ENCODE data around the gene PAX5.

Gene PAX5

DNA sequence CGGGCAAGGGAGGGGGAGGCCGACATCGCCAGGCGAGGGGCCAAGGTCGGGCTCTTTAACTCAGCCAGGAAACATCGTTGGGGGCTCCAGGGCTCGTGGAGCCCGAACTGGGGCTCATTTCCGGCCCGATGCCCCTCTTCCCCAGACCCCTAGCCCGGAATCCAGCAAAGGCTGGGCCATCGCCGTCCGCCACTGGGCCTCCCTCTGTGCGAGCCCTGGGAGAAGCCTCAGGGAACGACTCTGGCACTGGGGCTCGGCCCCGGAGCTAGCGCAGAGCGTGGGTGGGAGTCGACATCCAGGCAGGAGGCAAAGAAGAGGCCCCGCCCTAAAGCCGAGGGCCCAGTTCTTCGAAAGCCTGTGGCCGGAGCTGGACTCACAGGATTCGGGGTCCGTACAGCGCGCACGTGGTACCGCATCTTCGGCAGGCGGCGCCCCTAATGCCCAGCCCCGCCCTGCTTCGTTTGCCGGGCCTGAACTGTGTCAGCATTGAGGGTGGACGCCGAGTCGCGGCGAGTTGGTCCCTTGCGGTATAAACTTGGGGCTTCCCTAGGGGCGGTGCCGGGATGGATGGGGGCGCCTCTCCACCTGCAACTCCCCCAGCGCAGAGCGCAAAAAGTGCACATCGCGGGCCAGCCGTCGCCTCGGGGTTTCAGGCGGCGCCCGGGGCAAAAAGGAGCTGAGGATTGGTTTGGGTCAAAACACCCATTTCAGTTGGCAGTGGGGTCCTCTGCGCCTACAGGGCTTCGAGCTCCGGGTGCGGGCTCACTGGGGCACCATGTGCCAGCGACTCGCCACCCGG is 3.6 kb upstream of the PAX5 start:
- DNase-seq (ENCODE audit: low read depth in 2 of 2) = peak in 1 of 2 donors; percentile 15

DNA sequence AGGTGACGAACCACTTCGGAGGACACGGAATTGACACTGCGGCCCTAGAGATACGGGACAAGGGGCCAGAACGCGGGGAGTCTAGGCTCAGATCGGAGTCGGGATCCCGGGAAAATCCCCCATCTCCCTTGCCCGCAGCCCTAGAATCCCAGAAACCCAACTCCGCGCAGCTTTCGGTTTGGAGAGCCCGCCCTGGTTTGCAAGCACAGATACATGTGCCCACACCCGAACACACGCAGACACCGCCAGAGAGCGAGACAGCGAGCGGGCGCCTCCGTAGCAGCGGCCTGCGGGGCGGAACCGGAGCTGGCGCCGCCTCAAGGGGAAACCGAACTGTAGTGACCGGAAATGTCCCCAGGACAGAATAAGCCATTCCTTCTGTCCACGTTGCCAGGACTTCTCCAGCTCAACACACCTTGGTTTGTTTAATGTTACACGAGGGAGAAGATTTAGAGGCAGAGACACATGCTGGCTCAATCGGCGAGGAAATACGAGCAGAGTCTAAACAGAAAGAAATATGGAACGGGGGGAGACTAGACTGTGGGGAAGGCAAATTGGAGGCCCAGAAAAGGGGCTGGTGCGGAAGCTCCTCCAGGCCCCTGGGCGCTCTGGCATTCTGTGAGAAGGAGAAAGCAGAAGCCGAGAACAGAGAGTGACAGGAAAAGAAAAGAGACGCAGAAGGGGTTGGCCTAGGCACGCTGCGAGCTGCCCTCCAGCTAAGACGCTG is 2.9 kb upstream of the PAX5 start:
- peak in 1 of 2 donors; percentile 24 for DNase-seq (ENCODE audit: low read depth in 2 of 2)

DNA sequence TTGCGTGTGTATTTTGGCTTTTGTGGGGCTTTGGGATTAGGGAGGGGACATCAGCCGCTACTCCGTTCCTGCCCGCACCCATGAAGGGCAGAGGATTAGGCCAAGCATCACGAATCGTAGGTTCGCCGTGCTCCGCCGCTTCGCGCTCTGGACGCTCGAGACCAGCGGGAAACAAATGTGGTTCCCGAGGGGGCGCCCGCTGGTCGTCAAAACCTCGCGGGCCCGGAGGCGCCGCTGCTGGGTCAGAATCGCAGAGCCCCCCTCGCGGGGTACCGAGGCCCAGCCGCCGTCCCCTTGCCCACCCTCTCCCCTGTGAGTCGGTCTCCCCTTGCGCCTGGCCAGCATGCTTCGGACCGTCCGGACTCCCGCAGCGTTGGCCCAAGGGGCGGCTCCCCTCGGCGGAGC is 2.3 kb upstream of the PAX5 start:
- DNase-seq (ENCODE audit: low read depth in 2 of 2) = peak in 1 of 2 donors; percentile 12

DNA sequence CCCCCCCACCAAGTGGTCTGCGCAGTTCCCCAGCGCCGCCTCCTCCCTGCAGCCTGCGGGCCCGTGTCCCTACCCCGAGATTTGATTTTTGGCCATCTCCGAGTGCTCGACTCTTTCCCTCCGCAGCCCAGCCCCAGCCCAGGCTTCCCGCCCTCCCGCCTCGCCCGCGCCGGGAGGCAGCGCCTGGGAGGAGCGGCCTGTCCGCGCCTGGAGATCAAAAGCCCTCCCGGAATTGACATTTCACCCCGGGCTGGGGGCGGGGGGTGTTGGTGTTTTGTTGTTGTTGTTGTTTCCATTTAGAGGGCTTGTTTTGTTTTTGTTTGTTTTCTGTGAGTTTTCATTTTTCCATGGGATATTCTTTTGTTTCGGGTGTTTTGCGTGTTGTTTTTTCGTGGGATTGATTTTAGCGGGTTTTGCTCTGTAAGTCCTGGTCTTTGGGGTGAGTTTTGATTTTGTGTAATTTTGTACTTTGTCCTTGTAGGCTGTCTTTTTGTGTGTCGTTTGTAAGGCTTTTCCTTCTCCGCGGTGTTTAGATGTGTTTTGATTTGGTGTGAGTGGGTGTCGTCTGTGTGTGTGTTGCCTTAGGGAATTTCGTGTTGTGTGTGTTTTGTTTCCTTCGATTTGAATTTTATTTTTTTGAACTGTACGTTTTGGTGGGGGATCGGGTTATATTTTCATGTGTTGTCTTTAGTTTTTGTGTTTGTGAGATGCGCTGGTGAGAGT is 1.7 kb upstream of the PAX5 start:
- no peak for DNase-seq (ENCODE audit: low read depth in 2 of 2)

DNA sequence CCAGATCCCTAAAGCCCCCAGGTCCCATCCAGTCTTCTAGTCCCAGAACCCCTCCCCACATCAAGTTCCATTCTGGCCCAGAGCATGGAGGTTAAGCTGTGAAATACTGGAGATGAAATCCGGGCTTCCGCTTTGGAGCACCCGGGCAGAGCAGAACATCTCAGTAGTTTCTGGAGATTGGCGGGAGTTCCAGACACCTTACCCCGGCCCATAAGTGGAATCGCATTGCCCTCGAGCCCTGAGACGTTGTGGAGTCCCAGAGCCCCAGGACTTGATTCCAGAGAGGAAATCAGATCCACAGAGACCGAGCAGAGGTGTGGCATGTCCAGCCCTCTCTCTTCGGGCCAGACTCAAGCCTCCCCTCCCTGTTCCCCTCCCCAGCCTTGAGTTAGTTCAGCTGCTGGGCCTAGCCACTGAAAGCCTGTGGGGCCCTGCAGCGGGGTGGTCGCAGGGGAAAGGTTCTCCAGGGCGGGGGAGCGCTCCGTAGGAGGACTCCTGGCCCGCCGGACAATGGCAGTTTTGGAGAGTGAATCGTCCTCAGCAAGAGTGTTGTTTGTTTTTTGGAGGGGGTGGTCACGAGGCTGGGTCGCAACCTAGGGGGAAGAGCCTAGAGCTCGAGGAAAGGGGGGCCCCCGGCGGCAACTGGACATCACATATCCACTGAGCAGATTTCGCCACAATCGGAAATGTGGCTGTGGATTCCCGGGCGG is 1.0 kb upstream of the PAX5 start:
- DNase-seq (ENCODE audit: low read depth in 2 of 2) = no peak

DNA sequence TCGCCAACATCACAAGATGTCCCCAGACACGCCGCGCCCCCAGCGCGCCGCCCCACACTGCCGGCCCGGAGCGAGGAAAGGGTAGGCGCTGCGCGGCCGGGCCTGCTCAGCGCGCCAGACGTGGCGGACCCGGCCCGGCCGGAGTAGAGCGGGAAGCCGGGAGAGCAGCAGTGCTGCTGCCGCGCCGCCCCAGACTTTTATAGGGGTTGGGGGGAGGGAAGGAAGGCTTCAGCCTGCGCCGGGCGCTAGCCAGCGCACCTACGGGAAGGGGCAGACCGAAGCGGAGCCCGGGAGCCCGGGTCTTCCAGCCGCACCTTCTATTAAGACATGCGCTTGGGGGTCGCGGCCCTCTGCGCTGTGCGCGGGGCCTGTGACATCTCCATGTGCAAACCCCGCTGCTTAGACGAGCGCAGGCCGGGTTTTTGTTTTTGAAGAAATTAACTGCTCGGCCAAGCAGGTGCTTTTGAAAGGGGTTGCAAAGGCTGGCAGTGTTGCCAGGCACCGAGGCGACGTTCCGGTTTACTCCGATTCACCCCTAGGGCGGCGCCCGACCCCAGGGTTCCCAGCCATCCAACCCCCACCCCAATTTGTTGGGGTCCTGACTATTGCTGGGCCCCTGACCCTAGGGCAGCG is 353 bp upstream of the PAX5 start:
- DNase-seq (ENCODE audit: low read depth in 2 of 2) = peak in 1 of 2 donors; percentile 35

DNA sequence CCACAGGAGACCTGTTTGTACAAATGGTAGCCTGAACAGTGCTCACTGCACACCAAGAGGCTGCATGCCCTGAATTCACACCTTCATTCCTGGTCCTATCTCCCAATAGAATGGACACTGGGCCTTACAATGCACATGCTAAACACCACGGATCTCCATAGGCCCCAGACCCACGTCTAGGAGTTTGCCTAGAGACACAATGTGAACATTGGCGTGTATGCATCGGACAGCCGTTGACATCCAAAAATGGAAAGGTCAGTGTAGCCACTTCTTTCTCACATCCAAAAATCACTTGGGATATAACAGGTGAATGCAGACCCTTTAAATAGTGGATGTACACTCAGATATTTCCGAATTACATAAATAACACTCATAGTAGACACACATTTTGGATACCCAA is 927 bp downstream of the PAX5 start:
- DNase-seq (ENCODE audit: low read depth in 2 of 2) = no peak

DNA sequence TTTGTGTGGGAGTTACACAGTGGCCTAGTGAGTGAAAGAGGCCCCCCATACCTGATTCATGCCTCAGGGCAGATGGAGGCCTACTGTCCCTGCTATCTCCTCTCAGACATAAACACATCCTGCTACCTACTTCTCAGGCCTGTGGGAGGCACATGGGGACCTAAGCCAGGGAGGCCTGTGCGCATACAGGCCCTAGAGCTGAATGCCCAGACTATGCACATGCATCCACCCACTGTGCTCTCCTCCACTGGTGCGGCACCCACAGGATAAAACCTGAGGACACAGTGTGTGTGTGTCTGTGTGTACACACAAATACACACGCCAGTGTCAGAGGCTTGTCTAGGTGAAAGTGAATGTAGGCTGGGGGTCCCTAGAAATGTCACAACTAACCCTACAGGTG is 1.4 kb downstream of the PAX5 start:
- no peak for DNase-seq (ENCODE audit: low read depth in 2 of 2)

DNA sequence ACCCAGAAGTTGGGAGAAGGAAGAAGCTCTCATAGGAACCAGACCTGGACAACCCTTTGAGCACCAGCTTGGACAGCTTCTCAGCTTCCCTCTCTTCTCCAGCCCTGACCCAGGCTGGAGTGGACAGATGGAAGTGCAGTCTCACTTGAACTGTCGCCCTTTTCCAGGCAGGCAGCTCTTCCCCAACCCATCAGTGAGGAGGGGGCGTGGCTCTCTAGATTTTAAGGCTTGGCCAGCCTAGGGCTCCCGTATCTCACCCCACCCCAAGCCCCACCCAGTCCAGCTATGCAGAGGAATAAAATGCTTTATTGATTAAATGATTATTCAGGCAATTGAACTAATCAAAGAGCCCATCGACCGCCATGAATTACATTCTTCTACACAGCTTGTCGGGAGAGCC is 2.2 kb downstream of the PAX5 start:
- DNase-seq (ENCODE audit: low read depth in 2 of 2) = no peak

DNA sequence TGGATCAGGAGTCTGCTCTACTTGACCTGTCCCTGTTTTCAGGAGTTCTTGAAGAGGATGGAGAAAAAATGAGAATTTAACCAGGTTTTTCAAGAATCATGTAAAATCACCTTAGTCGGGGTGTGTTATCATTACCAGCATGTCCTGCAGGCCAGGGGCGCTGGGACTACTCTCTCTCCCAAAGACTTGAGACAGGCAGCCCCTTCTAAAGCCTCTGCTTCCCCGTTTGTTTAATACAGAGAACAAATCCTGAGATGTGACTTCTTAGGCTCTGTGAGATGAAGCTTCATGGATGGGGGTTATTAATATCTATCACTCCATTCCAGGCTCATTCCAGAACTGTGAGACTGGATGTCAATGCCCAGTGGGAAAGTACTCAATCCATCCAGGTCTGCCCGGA is 3.0 kb downstream of the PAX5 start:
- DNase-seq (ENCODE audit: low read depth in 2 of 2) = no peak

DNA sequence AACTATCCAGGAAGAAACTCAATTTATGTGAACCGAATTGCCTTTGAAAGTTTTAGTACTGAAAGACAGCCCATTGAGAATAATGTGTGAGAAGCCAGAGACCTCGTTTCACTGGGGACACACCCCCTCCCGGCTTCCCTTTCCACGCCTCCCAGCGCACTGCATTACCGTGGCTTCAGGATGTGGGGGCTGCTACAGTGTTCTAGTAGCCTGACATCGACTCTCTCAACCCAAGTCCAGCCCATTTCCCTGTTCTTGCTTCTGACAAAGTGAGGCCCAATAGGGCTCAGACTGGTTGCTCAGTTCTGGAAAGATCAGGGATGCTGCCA is 3.5 kb downstream of the PAX5 start:
- DNase-seq (ENCODE audit: low read depth in 2 of 2) = no peak

DNA sequence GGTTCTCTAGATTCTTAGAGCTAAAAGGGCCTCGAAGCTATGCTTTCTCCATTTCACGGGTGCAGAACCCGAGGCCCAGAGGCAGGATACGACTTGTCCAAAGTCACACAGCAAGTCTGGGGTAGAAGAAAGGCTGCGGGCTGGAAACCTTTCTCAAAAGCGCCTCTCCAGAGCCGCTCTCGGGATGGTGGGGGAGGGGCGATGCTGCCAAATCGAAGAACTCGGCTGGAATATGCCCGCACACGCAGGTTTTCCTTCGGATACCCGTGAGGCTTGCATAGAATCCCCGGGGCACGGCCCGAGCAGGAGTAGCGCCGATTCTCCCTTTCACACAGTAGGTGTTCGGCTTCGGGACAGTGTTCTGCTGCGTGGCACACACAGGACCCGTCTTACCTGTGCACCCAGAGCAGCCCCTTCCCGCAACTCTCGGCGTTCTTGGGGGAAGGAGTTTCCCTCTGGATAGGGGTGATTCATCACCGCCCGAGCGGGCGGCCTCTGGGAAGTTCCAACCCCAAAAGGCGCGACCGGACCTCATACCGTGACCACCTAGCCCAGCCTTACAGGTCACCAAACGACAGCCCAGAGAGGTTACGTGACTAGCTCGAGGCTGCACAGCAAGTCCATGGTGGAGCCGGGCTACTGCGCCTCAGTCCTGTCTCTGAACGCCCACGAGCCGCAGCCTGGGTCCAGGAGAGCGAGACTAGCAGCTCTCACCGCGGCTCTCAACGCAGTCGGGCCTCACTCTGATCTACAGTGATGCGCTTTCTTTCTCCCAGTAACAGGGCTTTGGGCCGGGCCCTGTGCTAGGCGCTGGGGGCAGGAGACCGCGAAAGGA is 4.1 kb downstream of the PAX5 start:
- DNase-seq (ENCODE audit: low read depth in 2 of 2) = peak in 1 of 2 donors; percentile 8

DNA sequence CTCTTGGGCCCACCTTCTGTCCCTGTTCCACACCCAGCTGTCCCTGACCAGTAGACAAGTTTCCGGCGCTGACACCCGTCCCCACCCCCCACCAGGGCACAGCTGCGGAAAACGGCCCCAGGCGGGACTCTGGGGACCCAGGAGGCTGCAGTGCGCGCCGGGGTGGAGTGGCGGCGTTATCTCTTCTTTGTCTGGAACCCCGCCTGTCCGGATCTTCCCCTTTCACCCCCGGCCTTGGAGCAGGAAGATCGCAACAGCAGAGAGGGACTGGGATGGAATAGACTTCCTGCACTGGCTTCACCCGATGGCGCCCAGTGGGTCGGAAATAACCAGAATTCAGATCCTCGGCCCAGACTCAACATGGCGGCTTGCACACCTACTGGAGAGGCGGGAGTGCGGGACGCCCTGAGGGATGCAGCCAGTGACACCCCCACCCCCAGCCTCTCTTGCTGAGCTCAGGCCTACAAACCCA is 4.7 kb downstream of the PAX5 start:
- no peak for DNase-seq (ENCODE audit: low read depth in 2 of 2)

DNA sequence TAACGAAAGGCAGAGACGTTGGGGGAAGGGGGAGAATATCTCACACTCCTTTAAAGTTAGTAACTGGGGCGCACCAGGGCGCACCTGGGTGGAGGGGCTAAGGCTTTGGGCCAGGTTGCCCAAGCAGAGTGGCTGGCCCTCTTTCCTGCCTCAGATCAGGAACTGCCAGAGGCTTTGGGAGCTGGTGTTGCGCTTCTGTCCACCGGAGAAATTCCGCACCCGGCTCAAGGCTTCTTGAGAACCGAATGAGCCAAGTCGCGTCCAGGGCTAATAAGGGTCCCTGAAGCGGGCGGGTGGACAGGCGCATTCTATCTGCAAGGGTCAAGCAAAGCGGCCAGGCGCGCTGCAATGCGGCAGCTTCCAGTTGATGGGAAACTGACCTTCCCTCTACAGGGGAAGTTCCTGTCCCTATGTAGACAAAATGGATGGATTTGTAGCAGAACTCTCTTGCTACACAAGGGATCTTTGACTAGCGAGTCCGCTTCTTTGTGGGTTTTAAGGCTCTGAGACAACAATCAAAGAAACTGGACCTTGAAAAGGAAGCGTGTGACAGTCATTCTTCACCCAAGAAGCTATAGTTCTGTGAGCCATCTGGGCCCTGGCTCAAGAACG is 5.5 kb downstream of the PAX5 start:
- no peak for DNase-seq (ENCODE audit: low read depth in 2 of 2)

DNA sequence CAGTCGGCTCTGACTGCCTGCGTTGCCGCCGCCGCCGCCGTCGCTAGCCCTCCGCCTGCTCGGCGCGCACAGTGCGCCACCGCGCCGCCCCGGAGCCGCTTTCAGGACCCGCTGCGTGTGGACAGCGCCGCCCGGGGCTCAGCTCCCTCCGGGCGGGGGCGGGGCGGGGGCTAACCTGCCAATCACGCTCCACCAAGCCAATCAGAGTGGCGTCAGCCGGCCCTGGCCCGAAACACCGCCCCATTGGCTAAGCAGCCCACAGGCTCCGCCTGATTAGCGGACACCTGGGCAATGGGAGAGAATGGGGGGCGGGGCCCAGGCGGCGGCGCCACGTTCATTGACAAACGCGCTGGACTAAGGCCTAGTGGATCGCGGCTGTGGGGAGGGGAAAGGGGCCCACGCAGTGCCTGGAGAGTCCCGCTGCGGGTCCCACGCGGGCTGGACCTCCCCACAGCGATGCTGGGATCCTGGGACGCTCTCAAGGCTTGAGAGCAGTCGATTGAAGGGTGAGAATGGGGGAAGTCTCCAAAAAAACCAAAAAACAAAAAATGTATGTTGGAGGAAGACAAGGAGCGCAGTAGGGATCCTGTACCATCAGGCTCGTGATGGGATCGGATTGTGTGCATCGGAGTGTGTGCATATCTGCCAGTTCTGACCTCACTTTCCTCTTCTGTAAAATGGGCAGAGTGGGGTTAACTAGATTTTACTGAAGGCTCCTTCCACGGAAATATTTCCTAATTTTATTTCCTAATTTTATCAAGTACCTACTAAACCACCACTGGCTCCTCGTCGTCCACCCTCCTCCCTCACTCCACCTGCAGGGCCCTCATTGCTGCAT is 6.3 kb downstream of the PAX5 start:
- peak; percentile 90 to 91 for DNase-seq (ENCODE audit: low read depth in 2 of 2)

DNA sequence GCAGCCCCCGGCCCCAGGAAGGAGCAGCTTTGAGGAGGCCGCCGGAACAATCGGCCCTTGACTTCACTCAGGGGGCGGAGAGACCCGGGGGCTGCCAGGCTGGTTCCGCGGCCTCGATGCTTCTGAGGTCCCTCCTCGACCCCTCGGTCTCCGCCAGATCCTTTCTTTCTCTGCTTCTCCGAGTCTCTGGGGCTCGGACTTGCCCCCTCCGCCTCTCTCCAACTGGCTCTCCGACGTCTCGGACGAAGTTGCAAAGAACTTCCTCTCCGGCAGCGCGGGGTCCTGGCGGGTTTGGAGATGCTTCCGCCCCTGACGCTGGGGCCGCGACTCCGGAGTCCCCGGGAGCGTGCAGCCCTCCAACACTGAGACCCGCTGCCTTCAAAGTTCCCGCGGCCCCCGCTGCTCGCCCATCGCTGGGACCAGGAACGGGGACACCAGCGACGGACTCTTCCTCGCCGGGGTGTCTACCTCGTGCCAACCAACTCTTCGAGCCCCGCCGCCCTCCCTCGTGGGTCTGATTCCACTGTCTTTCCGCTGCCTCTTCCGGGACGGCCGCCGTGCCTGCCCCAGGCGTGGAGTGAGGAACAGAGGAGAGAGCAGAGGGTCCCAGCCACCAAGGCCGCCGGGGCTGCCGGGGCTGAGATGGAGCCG is 7.0 kb downstream of the PAX5 start:
- DNase-seq (ENCODE audit: low read depth in 2 of 2) = no peak

DNA sequence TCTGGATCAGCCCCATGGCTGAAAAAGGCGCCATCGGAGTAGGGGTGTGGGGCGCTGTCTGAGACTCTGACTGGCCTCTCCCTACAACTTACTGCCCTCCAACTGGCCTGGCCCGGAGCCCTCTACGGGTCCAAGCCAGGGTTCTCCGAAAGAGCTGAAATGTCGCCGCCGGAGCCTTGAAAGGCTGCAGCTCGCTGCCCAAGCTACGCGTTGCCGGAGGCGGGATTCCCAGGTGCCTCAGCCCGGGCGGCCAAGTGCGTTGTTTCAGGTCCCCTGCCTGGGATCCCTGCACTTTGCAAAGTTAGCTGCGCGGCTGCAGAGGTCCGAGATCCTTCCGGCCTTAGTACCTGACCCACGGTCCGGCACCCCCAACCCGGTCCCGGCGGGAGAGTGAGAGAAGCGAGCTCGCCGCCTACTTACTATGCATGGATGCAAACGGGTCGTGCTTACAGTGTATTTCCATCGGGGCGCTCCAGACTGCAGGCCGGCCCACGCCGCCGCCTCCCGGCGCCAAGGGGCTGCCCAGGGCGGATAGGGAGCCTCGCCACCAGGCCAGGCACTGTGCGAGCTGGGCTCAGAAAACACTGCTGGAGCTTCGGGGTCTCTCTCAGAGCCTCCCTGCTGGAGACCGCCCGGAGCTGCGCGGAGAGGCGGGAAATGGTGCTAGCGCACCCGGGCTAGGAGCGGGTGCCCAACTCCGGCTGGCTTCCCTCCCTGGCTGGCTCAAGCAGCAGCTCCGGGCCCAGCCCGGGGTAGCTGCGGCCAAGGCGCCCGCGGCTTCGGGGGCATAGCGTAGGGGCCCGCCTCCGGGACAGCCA is 7.7 kb downstream of the PAX5 start:
- peak in 1 of 2 donors; percentile 5 for DNase-seq (ENCODE audit: low read depth in 2 of 2)

DNA sequence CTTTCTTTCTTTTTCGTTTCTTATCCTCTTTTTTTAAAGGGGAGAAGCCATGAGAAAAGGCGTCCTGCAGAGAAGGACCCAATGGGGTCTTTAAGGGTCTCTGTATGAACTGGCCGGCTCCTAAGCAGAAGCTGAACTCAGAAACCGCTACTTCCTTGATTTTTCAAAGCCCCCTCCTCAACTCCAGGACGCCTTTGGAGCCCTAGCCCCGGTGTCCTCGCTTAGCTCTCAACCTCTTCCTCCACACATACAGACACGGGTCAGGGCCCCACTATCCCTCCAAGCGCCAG is 8.3 kb downstream of the PAX5 start:
- no peak for DNase-seq (ENCODE audit: low read depth in 2 of 2)
